ENCODE data around the gene AGAP1. TPM values are rescaled to one million over a fixed set of nuclear protein-coding genes. Genes with fewer than 3 reads are reported as not detected.

The AGAP1 gene
- total RNA-seq, 4 donors from 2014 or later, result 7.2 to 19.6 (median 15.2) TPM

GRCh38 chr2:235820571-235820970 lies 326.7 kb downstream of the AGAP1 start:
- no peak for DNase-seq

GRCh38 chr2:235824331-235824730 lies 330.5 kb downstream of the AGAP1 start:
- 88 to 90% methylated on average over 3 of the region's 3 CpGs for WGBS, 2 donors
- Histone ChIP-seq H3K9me3 (no peaks in the 10 kb centered on the region), H3K4me3 (no peak overlapping the region), H3K4me1 (peaks cover 0 to 8% (median 0%) of the 10 kb centered on the region in 3 donors), H3K27me3 (no peaks in the 10 kb centered on the region), H3K27ac (no peak overlapping the region), H3K36me3 (peaks cover 0 to 22% (median 0%) of the 10 kb centered on the region in 3 donors)
- intact Hi-C loops (cut with DNase I), result no loop called here
- no peak for TF ChIP-seq CTCF (IDR thresholded peaks at IDR 0.05)
- no peak for TF ChIP-seq POLR2A (IDR thresholded peaks at IDR 0.05)
- DNase-seq, result no peak

More at GRCh38 chr2:235820571-235820970, 326.7 kb downstream of the AGAP1 start:
- peaks cover 0 to 13% (median 0%) of the 10 kb centered on the region in 3 donors for H3K36me3 ChIP-seq
- intact Hi-C loops (cut with DNase I), result no loop called here
- H3K27ac ChIP-seq, result no peak overlapping the region
- WGBS, 2 donors, result 42 to 72% methylated on average over 2 of the region's 2 CpGs
- TF ChIP-seq CTCF (IDR thresholded peaks at IDR 0.05) (no peak), POLR2A (IDR thresholded peaks at IDR 0.05) (no peak)
- no peak overlapping the region for H3K4me3 ChIP-seq
- H3K27me3 ChIP-seq, result no peaks in the 10 kb centered on the region
- no peaks in the 10 kb centered on the region for H3K4me1 ChIP-seq
- no peaks in the 10 kb centered on the region for H3K9me3 ChIP-seq

- 88 to 90% methylated on average over 6 of the region's 6 CpGs for WGBS, 2 donors
- peaks cover 0 to 29% (median 0%) of the 10 kb centered on the region in 3 donors for H3K36me3 ChIP-seq
- H3K9me3 ChIP-seq, result no peaks in the 10 kb centered on the region
- no peak overlapping the region for H3K27ac ChIP-seq
- DNase-seq, result no peak
- peaks cover 0 to 8% (median 0%) of the 10 kb centered on the region in 3 donors for H3K4me1 ChIP-seq
- no peaks in the 10 kb centered on the region for H3K27me3 ChIP-seq
- no peak overlapping the region for H3K4me3 ChIP-seq
- TF ChIP-seq POLR2A (IDR thresholded peaks at IDR 0.05), result no peak
- no peak for TF ChIP-seq CTCF (IDR thresholded peaks at IDR 0.05)
- intact Hi-C loops (cut with DNase I), result no loop called here
These were observed 332.1 kb downstream of the AGAP1 start for GRCh38 chr2:235825946-235826345.

GRCh38 chr2:235826826-235827225 lies 333.0 kb downstream of the AGAP1 start:
- intact Hi-C loops (cut with DNase I), result no loop called here
- peaks cover 0 to 29% (median 0%) of the 10 kb centered on the region in 3 donors for H3K36me3 ChIP-seq

GRCh38 chr2:235827585-235827992 lies 333.7 kb downstream of the AGAP1 start:
- Histone ChIP-seq H3K27me3 (no peaks in the 10 kb centered on the region), H3K27ac (no peak overlapping the region), H3K9me3 (no peaks in the 10 kb centered on the region), H3K36me3 (peaks cover 0 to 26% (median 0%) of the 10 kb centered on the region in 3 donors), H3K4me3 (no peak overlapping the region), H3K4me1 (peaks cover 0 to 8% (median 0%) of the 10 kb centered on the region in 3 donors)
- intact Hi-C loops (cut with DNase I), result no loop called here
- DNase-seq, result no peak
- WGBS, 2 donors, result 32 to 70% methylated on average over 4 to 10 of the region's 10 CpGs
- TF ChIP-seq POLR2A (IDR thresholded peaks at IDR 0.05) (no peak), CTCF (IDR thresholded peaks at IDR 0.05) (no peak)

More at GRCh38 chr2:235826826-235827225, 333.0 kb downstream of the AGAP1 start:
- no peak for TF ChIP-seq POLR2A (IDR thresholded peaks at IDR 0.05)
- TF ChIP-seq CTCF (IDR thresholded peaks at IDR 0.05), result no peak
- H3K27me3 ChIP-seq, result no peaks in the 10 kb centered on the region
- no peaks in the 10 kb centered on the region for H3K9me3 ChIP-seq
- WGBS, 2 donors, result 82 to 90% methylated on average over 9 of the region's 9 CpGs
- H3K4me3 ChIP-seq, result no peak overlapping the region
- peaks cover 0 to 8% (median 0%) of the 10 kb centered on the region in 3 donors for H3K4me1 ChIP-seq
- DNase-seq, result no peak
- H3K27ac ChIP-seq, result no peak overlapping the region
